ENCODE measurements around the gene ADGRG6. TPM values are rescaled to one million over a fixed set of nuclear protein-coding genes. Genes with fewer than 3 reads are reported as not detected.
"Not testable (repeated sequence)": the region's sequence is repeated elsewhere in the genome, so short reads cannot be mapped to it uniquely, and the experiment has no call there.

Gene ADGRG6
- total RNA-seq, 2 donors from 2014 or later = 6.4 to 6.8 TPM

DNA sequence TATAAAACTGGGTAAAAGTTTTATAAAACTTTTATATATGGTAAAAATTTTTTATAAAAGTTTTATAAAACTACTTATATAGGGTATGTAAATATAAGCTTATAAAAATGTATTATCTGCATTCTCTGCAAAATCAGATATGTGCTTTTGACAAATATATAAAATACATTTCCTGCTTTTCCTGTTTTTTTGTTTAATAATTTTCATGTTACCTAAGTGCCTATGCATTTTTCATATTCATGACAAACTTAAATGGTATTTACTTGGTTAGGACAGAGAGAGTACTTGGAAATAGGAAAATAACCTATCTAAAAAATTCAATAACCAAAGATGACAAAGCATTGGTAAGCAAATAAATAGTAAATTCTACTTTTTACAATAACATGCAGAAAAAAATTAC, 41.2 kb downstream of the ADGRG6 start:
- TF ChIP-seq, protein P1, sequence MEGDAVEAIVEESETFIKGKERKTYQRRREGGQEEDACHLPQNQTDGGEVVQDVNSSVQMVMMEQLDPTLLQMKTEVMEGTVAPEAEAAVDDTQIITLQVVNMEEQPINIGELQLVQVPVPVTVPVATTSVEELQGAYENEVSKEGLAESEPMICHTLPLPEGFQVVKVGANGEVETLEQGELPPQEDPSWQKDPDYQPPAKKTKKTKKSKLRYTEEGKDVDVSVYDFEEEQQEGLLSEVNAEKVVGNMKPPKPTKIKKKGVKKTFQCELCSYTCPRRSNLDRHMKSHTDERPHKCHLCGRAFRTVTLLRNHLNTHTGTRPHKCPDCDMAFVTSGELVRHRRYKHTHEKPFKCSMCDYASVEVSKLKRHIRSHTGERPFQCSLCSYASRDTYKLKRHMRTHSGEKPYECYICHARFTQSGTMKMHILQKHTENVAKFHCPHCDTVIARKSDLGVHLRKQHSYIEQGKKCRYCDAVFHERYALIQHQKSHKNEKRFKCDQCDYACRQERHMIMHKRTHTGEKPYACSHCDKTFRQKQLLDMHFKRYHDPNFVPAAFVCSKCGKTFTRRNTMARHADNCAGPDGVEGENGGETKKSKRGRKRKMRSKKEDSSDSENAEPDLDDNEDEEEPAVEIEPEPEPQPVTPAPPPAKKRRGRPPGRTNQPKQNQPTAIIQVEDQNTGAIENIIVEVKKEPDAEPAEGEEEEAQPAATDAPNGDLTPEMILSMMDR (IDR thresholded peaks at IDR 0.05) = no peak
- Histone ChIP-seq H3K27me3 (replicated peaks; ENCODE audit: insufficient read depth) (no peaks in the 10 kb centered on the region), H3K27ac (no peak overlapping the region), H3K4me1 (ENCODE audit: control insufficient read depth in 1 of 2, low read depth in 2 of 2) (no peaks in the 10 kb centered on the region), H3K4me3 (no peak overlapping the region), H3K9me3 (no peaks in the 10 kb centered on the region), H3K36me3 (no peaks in the 10 kb centered on the region)
- no peak for ATAC-seq (ENCODE audit: insufficient number of reproducible peaks, low FRiP score, low read depth)
- no peak for DNase-seq (ENCODE audit: low spot score)

DNA sequence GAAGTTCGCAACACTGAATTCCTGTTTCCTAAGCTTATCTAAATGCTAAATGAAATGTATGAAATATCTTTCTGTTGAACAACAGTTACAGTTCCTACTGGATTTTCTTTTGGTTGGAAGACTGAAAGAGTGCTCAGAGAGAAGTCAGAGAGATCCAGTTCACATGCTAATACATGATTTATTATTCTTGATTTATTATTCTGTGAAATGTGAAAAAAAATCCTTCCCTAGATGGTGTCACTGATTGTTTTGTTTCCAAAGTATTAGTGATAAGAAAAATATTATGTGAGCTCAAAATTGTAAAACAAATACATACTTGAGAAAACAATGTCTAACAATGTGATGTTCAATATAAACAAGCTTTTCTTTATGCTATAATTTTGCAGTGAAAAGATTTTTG, 42.1 kb downstream of the ADGRG6 start:
- DNase-seq (ENCODE audit: low spot score) = no peak
- no peak overlapping the region for H3K27ac ChIP-seq
- TF ChIP-seq, protein P1 (IDR thresholded peaks at IDR 0.05) = no peak
- H3K9me3 ChIP-seq = no peaks in the 10 kb centered on the region
- no peak overlapping the region for H3K4me3 ChIP-seq
- no peaks in the 10 kb centered on the region for H3K27me3 ChIP-seq (replicated peaks; ENCODE audit: insufficient read depth)
- H3K4me1 ChIP-seq (ENCODE audit: control insufficient read depth in 1 of 2, low read depth in 2 of 2) = no peaks in the 10 kb centered on the region
- no peak for ATAC-seq (ENCODE audit: insufficient number of reproducible peaks, low FRiP score, low read depth)
- H3K36me3 ChIP-seq = no peaks in the 10 kb centered on the region

DNA sequence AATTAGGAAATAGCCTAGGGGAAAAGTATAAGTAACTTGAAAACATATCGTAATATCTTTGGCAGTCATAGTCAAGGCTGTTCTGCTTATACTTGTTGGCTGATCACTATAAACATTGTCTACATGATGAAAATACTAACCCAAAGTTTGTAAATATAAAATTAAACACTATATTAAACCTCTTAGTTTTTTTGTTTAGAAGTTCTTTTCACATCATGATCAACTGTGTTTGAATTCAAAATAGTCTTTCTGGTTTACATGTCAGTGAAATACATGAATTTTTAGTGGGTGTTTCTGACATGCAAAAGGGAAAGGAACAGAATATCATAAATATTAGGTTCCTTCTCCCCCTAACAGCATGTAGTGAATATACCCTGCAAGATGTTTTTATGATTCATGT, 43.5 kb downstream of the ADGRG6 start:
- Histone ChIP-seq H3K27ac (no peak overlapping the region), H3K36me3 (no peaks in the 10 kb centered on the region)
- DNase-seq (ENCODE audit: low spot score) = no peak

DNA sequence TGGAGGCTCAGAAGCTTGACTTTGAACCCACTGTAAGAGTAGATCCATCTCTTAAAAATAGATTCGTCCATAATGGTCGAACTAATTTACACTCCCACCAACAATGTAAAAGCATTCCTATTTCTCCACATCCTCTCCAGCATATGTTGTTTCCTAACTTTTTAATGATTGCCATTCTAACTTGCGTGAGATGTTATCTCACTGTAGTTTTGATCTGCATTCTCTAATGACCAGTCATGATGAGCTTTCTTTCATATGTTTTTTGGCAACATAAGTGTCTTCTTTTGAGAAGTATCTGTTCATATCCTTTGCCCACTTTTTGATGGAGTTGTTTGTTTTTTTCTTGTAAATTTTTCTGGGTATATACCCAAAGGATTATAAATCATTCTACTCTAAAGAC, 44.4 kb downstream of the ADGRG6 start:
- not testable (repeated sequence) for H3K27me3 ChIP-seq (replicated peaks; ENCODE audit: insufficient read depth); H3K4me3 ChIP-seq; H3K9me3 ChIP-seq

More for the DNA sequence above, 43.5 kb downstream of the ADGRG6 start:
- Histone ChIP-seq H3K9me3 (no peaks in the 10 kb centered on the region), H3K27me3 (replicated peaks; ENCODE audit: insufficient read depth) (no peaks in the 10 kb centered on the region), H3K4me1 (ENCODE audit: control insufficient read depth in 1 of 2, low read depth in 2 of 2) (no peaks in the 10 kb centered on the region), H3K4me3 (no peak overlapping the region)
- TF ChIP-seq, protein P1 (IDR thresholded peaks at IDR 0.05) = no peak
- no peak for ATAC-seq (ENCODE audit: insufficient number of reproducible peaks, low FRiP score, low read depth)

DNA sequence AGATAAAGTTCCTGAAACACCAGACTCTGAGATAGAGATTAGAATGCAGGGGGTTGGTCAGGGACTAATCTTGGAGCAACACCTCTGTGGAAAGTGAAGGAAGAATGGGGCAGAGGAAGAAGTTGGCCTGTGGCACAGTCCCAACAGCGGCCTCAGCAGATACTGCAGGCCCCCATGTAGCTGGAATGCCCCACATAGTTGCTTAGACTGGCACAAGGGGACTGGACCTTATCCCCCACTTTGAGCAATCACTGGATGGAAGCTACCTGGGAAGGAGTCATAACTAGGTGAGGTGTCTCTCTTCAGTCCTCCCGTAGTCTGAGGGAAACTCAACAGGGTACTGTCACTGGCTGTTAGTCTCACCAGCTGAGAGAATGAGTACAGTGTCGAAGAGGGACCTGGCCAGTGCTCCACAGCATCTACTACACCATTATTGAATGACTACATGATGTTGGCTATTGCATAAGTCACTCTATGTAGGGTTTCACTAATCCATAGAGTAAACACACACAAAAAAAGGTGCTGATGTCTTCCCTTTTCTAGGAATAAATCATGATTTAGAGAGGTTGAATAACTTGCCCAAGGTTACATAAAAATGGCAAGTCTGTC, 47.5 kb downstream of the ADGRG6 start:
- TF ChIP-seq, protein P1 (IDR thresholded peaks at IDR 0.05) = no peak
- no peak for DNase-seq (ENCODE audit: low spot score)
- no peak overlapping the region for H3K27ac ChIP-seq
- no peak for ATAC-seq (ENCODE audit: insufficient number of reproducible peaks, low FRiP score, low read depth)
- H3K4me3 ChIP-seq = no peak overlapping the region
- H3K9me3 ChIP-seq = no peaks in the 10 kb centered on the region
- H3K36me3 ChIP-seq = no peaks in the 10 kb centered on the region
- no peaks in the 10 kb centered on the region for H3K27me3 ChIP-seq (replicated peaks; ENCODE audit: insufficient read depth)
- H3K4me1 ChIP-seq (ENCODE audit: control insufficient read depth in 1 of 2, low read depth in 2 of 2) = no peaks in the 10 kb centered on the region

More for the DNA sequence above, 44.4 kb downstream of the ADGRG6 start:
- DNase-seq (ENCODE audit: low spot score); ATAC-seq (ENCODE audit: insufficient number of reproducible peaks, low FRiP score, low read depth); H3K27ac ChIP-seq; H3K4me1 ChIP-seq (ENCODE audit: control insufficient read depth in 1 of 2, low read depth in 2 of 2); H3K36me3 ChIP-seq: not testable (repeated sequence)

DNA sequence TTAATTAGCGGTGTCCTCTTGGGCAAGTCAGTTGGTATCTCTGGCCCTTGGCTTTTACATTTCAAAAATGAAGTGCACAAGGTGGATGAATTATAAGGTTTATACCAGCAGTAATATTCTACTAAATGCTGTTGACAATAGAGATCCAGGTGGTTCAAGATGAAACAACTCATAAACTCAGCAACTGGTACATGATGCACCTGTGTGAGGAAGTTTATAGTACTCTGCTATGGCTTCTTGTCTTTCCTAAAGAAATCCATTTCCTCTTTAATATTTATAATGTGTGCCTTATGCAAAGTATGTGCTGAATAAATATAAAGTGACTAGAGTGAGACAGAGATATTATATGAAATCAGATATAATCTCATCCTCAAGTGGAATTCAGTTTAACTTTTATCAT, 48.5 kb downstream of the ADGRG6 start:
- Histone ChIP-seq H3K9me3 (no peaks in the 10 kb centered on the region), H3K27ac (no peak overlapping the region), H3K4me1 (ENCODE audit: control insufficient read depth in 1 of 2, low read depth in 2 of 2) (no peaks in the 10 kb centered on the region), H3K27me3 (replicated peaks; ENCODE audit: insufficient read depth) (no peaks in the 10 kb centered on the region), H3K36me3 (no peaks in the 10 kb centered on the region), H3K4me3 (no peak overlapping the region)
- no peak for DNase-seq (ENCODE audit: low spot score)
- no peak for ATAC-seq (ENCODE audit: insufficient number of reproducible peaks, low FRiP score, low read depth)
- TF ChIP-seq, protein P1 (IDR thresholded peaks at IDR 0.05) = no peak

Measured in thoracic aorta (tissue), 2 donors.